ENCODE measurements around the gene INHBA.

- no peak for TF ChIP-seq CTCF (IDR thresholded peaks at IDR 0.05; ENCODE audit: insufficient read depth, low read length)
- TF ChIP-seq REST (IDR thresholded peaks at IDR 0.05; ENCODE audit: insufficient replicate concordance, low read depth) = no peak
- TF ChIP-seq GABPA (IDR thresholded peaks at IDR 0.05; ENCODE audit: low read depth) = no peak
Measured at GRCh38 chr7:41692251-41692650, 10.6 kb downstream of the INHBA start.

Measured in HL-60 (cell line).